ENCODE measurements around the gene ATXN10.

Gene ATXN10

GRCh38 chr22:45882881-45883810 lies 211.5 kb downstream of the ATXN10 start:
- no peak for DNase-seq

DNA sequence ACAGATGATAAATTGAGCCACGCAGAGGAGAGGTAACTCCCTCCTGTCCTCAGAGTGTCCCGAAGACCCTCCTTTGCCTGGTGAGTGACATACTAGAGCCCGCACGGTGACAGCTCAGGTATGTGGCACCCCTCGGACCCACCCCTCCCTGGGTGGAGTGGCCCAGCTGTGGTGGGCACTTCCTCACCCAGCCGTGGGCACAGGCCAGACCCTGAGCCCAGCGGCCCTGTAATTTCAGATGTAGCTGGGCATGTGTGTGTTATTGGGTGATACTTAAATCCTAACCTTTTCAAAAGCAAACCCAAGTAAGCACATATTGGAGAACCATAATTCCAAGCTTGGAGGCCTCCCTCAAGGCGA lies 212.2 kb downstream of the ATXN10 start:
- no peak for DNase-seq

GRCh38 chr22:45884201-45885062 lies 212.8 kb downstream of the ATXN10 start:
- no peak for DNase-seq

DNA sequence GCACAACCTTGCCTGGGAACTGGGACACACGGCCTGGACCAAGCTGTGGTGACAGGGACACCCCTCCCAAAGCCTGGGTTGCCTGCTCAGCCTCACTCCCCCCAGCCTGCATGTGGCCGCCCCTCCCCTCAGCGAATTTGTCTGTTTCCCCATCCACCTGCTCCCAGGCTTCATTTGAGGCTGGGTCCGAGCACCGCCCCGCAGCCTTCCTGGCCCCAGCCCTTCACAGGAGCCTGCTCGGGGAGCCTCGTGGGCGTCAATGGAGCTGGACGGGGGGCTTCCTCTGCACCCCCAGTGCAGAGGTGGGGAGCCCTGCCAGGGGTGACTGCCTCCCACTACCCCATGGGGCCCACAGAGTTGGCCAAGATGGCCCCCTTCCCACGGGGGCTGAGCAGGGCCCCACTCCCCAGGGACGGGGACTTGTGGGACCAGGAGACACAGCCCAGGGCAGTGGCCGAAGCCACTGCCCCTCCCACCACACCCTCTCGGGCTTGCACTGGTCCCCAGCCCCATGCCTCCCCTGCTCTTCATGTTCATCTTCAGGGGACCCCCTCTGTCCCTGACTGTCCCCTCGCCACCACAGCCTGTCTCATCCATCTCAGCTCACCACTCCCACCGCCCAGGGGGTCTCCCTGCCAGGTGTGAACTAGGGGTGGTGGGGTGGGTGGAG lies 213.7 kb downstream of the ATXN10 start:
- DNase-seq: no peak

DNA sequence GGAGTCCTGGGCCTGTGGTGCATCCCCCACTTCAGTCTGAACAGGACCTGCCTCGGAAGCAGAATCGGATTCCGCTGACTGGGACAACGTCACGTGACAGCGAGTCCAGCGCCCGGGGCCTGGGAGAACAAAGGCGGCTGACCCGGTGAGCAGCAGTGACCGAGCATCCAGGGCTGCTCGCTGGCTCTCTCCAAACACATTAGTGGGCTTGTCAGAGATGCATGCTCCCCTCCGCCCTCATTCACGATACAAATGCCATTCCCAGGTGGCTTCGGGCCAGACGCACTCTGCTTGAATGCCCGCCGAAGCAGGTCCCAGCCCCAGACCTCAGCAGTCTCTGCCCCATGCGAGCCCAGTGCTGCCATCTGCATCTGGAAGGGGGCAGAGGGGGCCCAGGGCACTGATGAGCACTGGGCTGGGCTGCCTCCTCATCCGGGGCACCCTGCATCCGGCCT lies 214.3 kb downstream of the ATXN10 start:
- DNase-seq: no peak

DNA sequence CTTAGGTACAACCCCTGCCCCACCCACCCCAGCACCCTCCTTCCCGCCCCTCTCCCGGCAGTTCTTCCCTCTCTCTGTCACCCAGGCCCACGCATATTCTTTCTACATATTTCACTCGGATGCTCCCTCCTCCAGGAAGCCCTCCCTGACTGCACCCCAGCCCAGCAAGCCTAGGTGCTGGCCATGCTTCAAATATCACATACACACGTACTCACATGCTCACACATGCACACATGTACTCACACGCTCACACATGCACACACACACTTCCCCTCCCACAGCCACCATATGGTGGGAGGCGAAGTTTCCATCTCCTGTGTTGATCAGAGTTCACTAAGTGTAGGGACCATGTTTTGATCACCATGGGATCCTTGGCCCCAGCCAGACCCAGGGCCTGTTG lies 214.9 kb downstream of the ATXN10 start:
- no peak for DNase-seq

GRCh38 chr22:45887202-45888131 lies 215.8 kb downstream of the ATXN10 start:
- DNase-seq: no peak

DNA sequence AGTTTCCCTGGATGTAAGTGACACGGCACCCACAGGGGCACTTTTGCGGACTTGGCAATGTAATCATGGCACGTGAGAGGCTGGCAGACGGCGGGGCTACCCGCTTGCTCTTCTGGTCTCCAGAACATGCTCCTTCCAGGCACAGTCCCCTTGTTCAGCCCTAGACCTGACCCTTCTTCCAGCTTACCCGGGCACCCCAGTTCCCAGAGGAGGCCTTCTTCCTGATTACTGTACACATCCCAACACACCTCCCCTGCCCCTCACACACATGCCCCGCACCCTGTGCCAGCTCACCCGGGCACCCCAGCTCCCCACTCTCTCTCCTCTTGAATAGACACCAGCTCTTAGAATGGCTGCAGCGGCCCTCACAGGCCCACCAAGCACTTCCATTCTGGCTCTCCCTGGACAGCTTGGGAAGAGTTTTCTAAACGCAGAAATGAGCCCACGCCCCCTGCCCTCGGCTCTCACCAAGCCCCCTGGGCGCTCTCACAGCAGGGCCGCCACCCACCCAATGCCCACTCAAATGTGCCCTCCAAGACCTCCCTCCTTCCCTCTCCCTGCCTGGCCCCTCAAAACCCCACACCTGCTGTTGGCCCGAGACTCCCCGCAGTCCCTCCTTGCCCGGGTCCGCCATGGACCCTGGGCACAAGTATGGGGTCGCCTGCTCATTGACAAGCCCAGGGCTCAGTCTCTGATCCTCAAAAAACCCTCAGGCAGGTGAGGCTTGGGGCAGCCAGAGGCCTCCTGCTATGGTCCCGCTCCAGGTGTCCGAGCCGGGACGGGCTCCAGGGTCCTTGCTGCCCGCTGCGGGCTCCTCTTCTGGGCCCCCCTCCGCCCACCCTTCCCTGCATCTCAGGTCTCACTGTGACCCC lies 216.8 kb downstream of the ATXN10 start:
- DNase-seq: no peak

DNA sequence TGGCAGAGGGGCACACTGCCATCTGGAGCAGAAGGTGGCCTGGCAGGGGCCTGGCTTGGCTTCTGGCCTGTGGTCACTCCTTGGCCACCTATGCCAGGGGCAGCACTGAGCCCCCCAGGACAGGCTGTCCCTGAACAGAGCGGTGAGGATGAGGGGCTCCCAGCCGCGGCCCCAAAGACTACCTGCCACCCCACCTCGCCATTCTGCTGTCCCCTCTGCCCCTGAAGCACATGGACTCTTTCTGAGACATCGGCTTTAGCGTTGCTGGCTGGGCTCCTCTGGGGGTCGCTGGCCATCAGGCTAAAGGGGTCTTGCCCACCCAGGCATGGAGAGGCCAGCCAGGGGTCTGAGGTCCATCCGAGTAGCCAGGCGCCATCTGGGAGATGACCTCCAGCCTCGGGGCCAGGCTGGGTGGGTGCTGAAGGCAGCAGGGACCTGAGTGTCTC lies 217.5 kb downstream of the ATXN10 start:
- no peak for DNase-seq

- no peak for DNase-seq
Measured at GRCh38 chr22:45889539-45890350, 218.1 kb downstream of the ATXN10 start.

GRCh38 chr22:45890351-45890635 lies 218.7 kb downstream of the ATXN10 start:
- DNase-seq: no peak

GRCh38 chr22:45891021-45891421 lies 219.4 kb downstream of the ATXN10 start:
- DNase-seq: no peak

DNA sequence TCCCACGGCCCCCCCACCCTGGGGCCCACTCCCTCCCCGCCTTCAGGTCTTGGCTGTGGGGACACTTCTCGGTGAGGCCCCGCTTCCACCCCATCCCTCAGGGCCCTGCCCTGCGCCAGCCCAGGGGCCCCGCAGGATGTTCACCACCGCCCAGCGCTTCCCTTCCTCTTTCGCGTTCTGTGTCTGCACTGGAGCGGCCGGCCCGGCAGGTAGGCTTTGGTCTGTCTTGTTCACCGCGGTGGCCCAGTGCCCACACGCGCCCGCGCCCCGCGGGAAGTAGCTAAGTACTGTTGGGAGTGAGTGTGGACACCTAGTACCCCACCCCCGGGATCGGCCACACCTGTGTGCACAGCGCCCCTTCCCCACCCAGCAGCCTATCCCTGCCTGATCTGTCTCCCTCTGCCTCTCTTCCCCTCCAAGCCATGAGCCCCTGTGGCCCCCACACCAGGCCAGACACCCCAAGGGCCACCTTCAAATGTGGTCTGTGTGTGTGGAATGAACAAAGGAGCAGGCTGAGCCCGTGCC lies 219.9 kb downstream of the ATXN10 start:
- DNase-seq: no peak

GRCh38 chr22:45891996-45892621 lies 220.5 kb downstream of the ATXN10 start:
- no peak for DNase-seq

GRCh38 chr22:45892681-45893461 lies 221.2 kb downstream of the ATXN10 start:
- no peak for DNase-seq

GRCh38 chr22:45893516-45893915 lies 221.9 kb downstream of the ATXN10 start:
- DNase-seq: no peak

All from NCI-H226 (cell line).